GM12891 (cell line): Measurements from ENCODE around the gene MLNR.

ENCODE experiments used
- DNase-seq: peaks from one replicate; pipeline ENCODE4 v3.0.0; 2011; ENCODE audit warnings: low spot score; ENCODE audit not compliant: insufficient read length
- FAIRE-seq: peaks from 2 replicates; lab custom pipeline; 2011; peaks lifted over from hg19 to GRCh38; lab: Jason Lieb, UNC
- PAX5 ChIP-seq: IDR thresholded peaks from 2 replicates; pipeline ENCODE4 v1.6.1; 2011; ENCODE audit warnings: low read length, moderate library complexity, mild to moderate bottlenecking; ENCODE audit not compliant: insufficient read depth, severe bottlenecking
- POLR2A ChIP-seq: IDR thresholded peaks from 2 replicates; pipeline ENCODE4 v1.6.1; 2011; ENCODE audit warnings: low read depth, low read length, control low read depth
- POLR2AphosphoS5 ChIP-seq: IDR thresholded peaks from 2 replicates; pipeline ENCODE4 v1.6.1; 2011; ENCODE audit warnings: low read depth, low read length, control low read depth
- POU2F2 ChIP-seq: IDR thresholded peaks from 2 replicates; pipeline ENCODE4 v1.6.1; 2011; ENCODE audit warnings: low read depth, mild to moderate bottlenecking, control low read depth, low read length, moderate library complexity
- SPI1 ChIP-seq: IDR thresholded peaks from 2 replicates; pipeline ENCODE4 v1.6.1; 2011; ENCODE audit warnings: low read depth, low read length, control low read depth
- TAF1 ChIP-seq: IDR thresholded peaks from 2 replicates; pipeline ENCODE4 v1.6.1; 2011; ENCODE audit warnings: low read depth, low read length, control low read depth

MLNR gene

DNA sequence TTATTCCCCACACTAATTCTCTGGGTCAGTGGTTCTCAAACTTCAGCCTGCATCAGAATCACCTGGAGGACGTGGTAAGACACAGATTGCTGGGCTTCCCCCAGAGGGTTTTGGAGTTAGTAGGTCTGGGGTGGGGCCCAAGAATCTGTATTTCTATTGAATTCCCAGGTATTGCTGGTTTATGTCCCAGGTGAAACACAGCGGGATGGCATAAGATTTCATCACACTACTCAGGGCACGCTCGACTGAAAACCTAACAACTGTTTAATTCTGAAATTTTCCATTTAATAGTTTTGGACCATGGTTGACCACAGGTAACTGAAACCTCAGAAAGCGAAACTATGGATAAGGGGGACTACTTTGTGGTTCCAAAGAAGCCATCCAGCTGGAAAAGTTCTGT is 6.5 kb downstream of the MLNR start:
- FAIRE-seq, result no peak
- DNase-seq, result no peak
- TF ChIP-seq SPI1 (no peak), POLR2AphosphoS5 (no peak), POLR2A (no peak), TAF1 (no peak), PAX5 (no peak), POU2F2 (no peak)

DNA sequence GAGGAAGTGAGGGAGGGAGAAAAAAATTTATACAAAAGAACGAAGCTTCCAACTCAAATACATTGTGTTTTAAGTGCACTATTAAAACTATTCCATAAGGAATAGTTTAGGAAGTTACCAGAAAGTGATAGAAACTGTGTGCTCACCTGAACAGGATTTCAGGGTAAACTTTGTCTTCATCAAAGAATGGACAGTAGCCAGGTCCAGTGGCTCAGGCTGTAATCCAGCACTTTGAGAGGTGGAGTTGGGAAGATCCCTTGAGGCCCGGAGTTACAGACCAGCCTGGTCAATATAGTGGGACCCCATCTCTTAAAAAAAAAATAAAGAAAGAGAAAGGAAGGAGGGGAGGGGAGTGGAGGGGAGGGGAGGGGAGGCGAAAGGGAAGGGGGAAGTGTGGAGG is 14.6 kb downstream of the MLNR start:
- DNase-seq, result no peak
- TF ChIP-seq POLR2AphosphoS5 (no peak), SPI1 (no peak), POU2F2 (no peak), TAF1 (no peak), POLR2A (no peak), PAX5 (no peak)
- FAIRE-seq, result no peak

DNA sequence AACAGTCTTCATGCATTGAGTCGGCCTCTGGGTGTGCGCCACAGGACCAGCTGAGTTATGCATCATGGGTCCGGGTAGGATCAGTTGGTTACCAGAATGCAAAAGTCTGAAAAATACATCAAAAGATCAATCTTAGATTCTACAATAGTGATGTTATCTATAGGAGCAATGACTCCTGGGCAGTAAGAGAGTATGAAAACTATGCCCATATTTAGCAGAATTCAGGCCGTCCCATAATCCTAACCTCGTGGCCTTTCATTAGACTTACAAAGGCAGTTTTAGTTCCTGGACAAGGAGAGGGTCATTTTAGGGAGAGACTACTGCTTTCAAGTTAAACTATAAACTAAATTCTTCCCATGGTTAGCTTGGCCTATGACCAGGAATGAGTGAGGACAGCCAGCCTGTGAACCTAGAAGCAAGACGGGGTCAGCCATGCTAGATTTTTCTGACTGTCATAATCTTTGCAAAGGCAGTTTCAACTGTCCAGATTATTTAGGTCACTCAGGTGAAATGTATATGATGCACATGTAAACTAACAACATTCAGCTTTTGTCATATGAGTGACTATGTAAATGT is 15.8 kb downstream of the MLNR start:
- DNase-seq (no peak), FAIRE-seq (no peak)
- TF ChIP-seq POLR2A (no peak), PAX5 (no peak), TAF1 (no peak), POU2F2 (no peak), SPI1 (no peak), POLR2AphosphoS5 (no peak)

DNA sequence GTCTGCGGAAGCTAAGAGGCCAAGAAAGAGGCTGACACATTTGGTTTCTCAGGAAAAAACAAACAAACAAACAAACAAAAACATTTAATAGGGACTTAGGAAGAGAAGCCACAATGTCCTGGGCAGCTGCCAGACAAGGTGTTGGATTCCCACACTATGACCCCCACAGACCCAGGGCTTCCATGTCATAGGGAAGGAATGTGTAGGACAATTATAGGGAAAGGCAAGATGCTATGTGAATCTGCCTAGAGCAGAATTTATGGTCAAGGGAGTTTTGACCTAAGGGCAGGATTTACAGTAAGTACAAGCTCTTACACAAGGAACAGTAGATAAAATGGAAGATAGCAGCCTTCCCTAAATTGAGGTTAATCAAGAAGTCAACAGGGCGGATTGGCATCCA is 18.5 kb downstream of the MLNR start:
- DNase-seq (no peak), FAIRE-seq (no peak)
- TF ChIP-seq POLR2AphosphoS5 (no peak), TAF1 (no peak), PAX5 (no peak), SPI1 (no peak), POU2F2 (no peak), POLR2A (no peak)

DNA sequence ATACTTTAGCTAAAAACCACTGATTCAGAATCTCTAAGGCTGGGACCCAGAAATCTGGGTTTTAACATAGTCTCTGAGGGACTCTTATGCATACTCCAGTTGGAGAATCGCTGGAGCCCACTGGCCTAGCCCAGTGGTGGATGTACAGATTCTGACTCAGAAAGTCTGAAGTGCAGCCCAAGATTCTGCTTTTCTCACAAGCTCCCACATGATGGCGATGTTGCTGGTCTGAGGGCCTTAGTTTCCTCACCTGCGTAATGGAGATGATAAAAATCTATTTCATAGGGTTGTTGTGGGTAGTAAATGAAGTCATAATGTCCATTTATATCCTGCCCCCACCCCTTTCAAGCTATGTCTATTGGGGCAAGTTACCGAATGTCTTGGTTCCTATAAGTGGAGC is 19.9 kb downstream of the MLNR start:
- FAIRE-seq, result peak; percentile 71
- no peak for TF ChIP-seq TAF1
- TF ChIP-seq POLR2AphosphoS5, result no peak
- no peak for TF ChIP-seq PAX5
- TF ChIP-seq SPI1, result no peak
- TF ChIP-seq POU2F2, result no peak
- no peak for TF ChIP-seq POLR2A
- no peak for DNase-seq

DNA sequence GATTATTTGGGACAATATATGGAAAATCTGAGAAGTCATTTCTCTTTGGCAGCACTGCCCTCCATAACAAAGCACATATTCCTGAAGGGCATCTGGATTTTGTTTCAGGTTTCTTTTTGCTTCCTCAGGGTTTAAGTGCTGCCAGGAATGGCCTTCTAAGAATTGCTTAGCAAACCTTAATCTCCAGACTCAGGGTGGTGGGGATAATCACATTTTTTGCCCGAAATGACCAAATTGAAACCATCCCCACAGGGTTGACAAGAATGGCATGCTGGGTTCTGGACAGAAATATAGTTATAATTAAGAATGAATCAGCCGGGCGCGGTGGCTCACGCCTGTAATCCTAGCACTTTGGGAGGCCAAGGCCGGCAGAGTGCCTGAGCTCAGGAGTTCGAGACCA is 21.2 kb downstream of the MLNR start:
- TF ChIP-seq PAX5 (no peak), TAF1 (no peak), POU2F2 (no peak), POLR2A (no peak)
- DNase-seq (no peak), FAIRE-seq (no peak)

DNA sequence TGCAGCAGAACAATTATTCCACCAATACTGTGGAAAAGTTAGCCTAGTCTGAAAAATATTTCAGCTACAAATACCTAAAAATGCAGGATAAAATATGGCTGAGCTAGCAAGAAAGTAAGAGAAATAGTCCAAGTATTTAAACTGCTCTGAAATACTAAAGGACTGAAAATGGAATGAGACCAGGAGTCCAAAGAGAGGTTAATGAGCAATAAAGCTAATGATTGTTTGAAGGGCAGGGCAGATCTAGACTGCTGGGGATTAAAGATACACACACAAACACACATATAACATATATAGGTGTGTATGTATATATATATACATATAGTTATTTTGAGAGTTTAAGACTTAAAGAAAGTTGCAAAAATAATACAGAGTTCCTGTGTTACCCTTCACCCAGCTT is 25.0 kb downstream of the MLNR start:
- TF ChIP-seq PAX5 (no peak), TAF1 (no peak), POLR2AphosphoS5 (no peak), SPI1 (no peak), POLR2A (no peak)
- FAIRE-seq (no peak), DNase-seq (no peak)

DNA sequence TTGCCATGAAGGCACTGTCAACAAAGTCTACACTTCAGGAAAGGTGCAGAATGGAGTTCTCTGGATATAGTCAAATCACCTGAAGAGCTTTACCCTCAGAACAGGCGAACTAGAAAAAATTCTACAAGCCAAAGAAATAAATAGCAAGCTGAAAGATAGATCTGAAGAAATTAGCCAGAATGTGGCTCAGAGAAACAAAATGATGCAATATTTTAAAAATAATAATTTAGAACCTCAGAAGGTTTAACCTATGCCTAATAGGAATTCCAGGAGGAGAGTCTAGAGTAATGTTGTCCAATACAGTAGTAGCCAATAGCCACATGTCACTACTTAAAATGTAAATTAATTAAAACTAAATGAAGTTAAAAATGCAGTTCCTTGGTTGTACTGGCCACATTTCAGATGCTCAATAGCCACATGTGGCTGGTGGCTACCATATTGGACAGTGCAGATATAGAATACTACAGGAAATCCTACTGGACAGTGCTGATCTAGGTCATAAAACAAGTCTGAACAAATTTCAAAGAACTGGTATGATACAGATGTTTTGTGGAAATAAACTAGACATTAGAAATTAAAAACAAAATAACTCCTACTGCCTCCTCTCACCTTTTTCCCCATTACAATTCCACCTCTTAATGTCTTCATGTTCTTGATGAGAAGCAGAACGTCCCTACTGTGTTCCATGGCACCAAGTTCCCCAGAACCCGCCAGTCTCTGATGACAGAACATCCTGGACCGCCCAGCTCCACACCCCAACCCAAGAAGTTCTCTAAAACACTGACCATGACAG is 26.9 kb downstream of the MLNR start:
- TF ChIP-seq TAF1, result no peak
- no peak for TF ChIP-seq POLR2A
- TF ChIP-seq POU2F2, result no peak
- FAIRE-seq, result no peak
- DNase-seq, result no peak

DNA sequence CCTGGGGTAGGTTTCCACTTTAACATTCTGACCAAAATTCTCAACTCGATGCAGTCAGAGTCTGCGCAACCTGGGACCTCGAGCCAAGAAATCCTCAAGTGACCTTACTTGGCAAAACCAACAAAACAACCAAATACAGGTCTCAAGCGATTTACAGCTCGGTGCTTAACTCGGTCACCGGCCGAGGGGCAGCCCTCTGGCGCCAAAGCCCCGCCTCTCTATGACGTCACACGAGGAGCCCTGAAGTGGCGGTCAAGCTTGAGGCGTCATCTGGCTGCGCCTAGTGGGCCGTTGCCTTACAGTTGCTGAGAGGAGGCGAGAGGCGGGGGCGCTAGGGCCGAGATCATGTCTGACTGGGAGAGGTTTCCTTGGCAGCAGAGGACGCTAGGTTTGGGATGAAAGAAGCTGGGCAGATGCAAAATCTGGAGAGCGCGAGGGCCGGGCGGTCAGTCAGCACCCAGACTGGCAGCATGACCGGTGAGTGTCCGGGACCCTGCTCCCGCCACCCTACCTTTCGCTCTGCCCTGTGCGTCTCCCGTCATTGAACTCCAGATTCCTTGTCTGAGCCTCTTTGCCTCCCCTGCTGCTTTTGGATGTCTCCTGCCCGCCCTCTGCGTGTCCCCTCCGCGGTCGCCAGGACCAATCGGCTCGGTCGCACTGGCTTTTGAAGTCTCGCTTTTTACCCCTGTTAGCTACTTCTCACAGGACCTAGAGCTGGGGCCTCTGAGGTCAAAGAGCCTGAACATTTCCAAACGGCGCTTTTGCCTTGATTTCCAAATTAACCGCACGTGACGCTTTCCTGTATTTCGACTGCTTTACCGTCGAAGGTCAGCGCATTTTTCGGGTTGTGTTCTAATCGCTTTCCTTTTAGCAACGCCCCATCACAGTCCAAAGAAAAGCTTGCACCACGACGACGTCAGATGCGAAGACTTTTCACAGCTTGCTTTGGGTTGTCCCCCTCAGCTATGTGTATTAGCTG is 27.8 kb downstream of the MLNR start, which contains the start of gene CDADC1:
TSS of gene CDADC1 (plus strand) at position 283 of the 979 bp plus-strand sequence. CDS start at position 396, 113 bp downstream.
- DNase-seq (peak; percentile 79), FAIRE-seq (peak; percentile 97)

More for the DNA sequence above, 27.8 kb downstream of the MLNR start, which contains the start of gene CDADC1:
- no peak for TF ChIP-seq PAX5
- peak; percentile 31; the same call in 1 of the 2 replicates for TF ChIP-seq TAF1
- peak; percentile 75 for TF ChIP-seq POLR2A
- peak; percentile 77 for TF ChIP-seq POLR2AphosphoS5
